ENCODE results near the gene YIPF5.

Gene YIPF5

DNA sequence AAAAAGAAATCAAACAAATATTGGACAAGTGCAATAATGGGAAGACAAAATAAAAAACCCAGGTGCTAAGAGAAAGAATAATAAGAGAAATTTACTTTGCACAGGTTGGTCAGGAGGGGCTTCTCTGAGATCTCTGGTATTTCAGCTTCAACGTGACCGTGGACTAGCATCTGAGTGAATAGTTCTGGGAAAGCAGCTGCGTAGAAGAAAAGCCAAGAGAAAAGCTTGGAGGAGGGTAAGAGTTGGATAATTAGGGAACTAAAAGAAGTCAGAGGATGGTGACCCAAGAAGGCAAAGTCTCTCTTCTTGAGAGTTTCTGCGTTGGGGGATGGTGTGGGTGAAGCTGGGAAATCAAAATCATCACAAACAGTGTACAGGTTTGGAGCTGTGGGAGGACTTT lies 41.6 kb downstream of the YIPF5 start:
- in situ Hi-C loops (cut with MboI; ENCODE audit: low sequenced_read_pairs): no loop called here

DNA sequence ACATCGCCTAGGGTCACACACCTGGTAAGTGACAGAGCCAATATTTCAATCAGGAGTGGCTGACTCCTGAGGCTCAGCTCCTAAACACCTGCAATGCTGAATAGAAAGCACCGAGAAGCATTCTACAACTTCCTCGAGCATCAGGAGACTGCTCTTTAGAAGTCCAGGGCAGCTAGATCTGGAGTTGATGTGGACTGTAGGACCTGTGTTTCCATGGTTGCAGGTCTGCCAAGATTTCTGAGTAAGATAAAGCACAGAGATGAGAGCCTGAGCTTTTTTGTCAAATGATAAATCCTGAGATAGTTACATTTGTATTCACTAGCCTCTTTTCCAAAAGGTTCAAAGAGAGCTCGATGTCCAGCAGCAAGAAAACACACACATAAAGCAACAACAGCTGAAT lies 43.8 kb downstream of the YIPF5 start:
- in situ Hi-C loops (cut with MboI; ENCODE audit: low sequenced_read_pairs): no loop called here

DNA sequence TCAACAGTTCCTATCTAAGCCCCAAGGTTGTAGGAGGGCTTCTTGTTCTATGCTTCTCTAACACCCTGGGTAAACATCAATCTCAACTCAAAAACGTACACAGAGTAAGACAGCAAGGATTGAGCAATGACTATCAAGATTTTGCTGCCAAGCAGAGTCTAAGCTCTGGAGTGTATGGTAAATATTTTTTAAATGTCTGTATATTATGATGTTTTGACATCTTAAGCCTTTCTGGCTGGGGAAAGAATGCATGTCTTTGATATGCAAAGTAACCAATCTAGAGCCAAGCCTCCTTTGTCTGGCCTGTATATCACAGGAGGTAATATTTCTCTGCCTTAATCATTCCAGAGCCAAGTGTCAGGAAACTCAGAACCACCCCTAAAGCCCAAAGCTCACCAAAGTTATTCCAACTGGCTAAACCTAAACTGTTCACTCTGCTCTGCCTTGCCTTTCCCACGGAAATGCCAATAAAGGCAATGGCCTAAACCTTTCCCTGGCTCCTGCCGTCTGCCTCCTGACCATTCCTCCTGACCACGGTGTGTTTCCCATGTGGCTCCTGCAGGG lies 45.2 kb downstream of the YIPF5 start:
- in situ Hi-C loops (cut with MboI; ENCODE audit: low sequenced_read_pairs): no loop called here

DNA sequence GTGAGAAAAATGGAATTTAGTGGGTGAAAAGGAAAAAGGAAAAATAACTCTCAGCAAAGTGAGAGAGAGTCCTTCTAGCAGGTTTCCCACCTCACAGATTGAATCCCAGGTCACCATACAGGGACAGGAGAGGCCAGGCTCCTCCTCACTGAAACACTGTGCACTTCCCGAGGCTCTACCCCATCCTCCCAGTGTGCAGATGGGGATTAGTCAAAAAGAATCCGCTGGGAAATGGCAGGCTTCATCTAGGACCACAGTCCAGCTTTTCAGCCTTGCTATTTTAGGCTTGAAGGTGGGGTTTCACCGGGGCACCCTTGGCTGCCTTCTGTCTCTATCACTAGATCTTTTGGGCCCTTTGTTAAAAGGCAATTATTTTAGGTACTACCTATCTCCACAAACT lies 47.8 kb downstream of the YIPF5 start:
- in situ Hi-C loops (cut with MboI; ENCODE audit: low sequenced_read_pairs): no loop called here

GRCh38 chr5:144122081-144122480 lies 48.4 kb downstream of the YIPF5 start:
- in situ Hi-C loops (cut with MboI; ENCODE audit: low sequenced_read_pairs): no loop called here

DNA sequence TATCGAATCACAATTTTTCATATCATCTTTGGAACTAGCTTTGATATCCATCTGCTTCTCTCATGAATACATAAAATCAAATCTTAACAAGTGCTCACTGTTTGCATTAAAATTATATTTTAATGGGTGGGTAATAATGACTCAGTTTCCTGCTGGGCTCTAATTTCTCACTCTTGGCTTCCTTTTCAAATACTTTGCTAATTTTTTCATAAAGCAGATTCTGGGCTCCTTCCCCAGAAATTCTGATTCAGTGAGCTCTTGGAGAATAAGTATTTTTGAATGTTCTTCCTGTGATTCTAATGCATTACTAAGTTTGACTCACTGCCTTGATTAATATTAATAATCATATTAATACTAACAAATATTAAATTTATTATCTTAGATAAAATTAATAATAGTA lies 48.9 kb downstream of the YIPF5 start:
- in situ Hi-C loops (cut with MboI; ENCODE audit: low sequenced_read_pairs): no loop called here

DNA sequence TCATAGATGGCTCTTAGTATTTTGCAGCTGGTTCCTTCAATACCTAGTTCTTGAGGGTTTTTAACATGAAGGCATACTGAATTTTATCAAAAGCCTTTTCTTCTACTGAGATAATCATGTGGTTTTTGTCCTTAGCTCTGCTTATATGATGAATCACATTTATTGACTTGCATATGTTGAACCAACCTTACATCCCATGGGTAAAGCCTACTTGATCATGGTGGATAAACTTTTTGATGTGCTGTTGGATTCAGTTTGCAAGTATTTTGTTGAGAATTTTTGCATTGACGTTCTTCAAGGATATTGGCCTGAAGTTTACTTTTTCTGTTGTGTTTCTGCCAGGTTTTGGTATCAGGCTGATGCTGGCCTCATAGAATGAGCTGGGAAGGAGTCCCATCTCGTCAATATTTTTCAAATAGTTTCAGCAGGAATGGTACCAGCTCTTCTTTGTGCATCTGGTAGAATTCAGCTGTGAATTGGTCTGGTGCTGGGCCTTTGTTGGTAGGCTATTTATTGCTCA lies 49.7 kb downstream of the YIPF5 start:
- in situ Hi-C loops (cut with MboI; ENCODE audit: low sequenced_read_pairs): no loop called here

GRCh38 chr5:144117412-144117811 lies 53.0 kb downstream of the YIPF5 start:
- in situ Hi-C loops (cut with MboI; ENCODE audit: low sequenced_read_pairs): no loop called here

DNA sequence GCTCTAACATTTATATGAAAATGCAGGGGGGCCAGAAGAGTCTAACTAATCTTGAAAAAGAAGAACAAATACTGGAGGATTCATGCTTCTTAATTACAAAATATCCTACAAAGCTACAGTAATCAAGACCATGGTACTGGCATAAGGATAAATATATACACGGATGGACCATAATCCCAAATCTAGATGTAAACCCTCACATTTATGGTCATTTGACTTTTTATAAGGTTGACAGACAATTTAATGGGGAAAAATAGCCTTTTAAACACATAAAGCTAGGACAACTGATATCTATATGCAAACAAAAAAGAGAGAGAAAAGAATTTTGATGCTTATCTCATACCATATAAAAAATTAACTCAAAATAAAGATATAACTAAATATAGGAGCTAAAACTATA lies 55.9 kb downstream of the YIPF5 start:
- in situ Hi-C loops (cut with MboI; ENCODE audit: low sequenced_read_pairs): no loop called here
